HEK293T (cell line): ENCODE measurements around the gene TRPM5.

Source experiments
- ARNT ChIP-seq: fragments of 450-650 bp; IDR thresholded peaks from 2 replicates; pipeline ENCODE4 v1.6.1; 2017; ENCODE audit warnings: mild to moderate bottlenecking
- BHLHE40 ChIP-seq: fragments of 450-650 bp; IDR thresholded peaks from 2 replicates; pipeline ENCODE4 v1.6.1; 2016; ENCODE audit warnings: mild to moderate bottlenecking, moderate library complexity, borderline replicate concordance
- ELF4 ChIP-seq: fragments of 450-650 bp; IDR thresholded peaks from 2 replicates; pipeline ENCODE4 v1.6.1; 2017; ENCODE audit warnings: antibody characterized with exemption
- FOXA1 ChIP-seq: fragments of 450-650 bp; IDR thresholded peaks from 2 replicates; pipeline ENCODE4 v1.6.1; 2016; ENCODE audit warnings: mild to moderate bottlenecking
- FOXM1 ChIP-seq: fragments of 450-650 bp; IDR thresholded peaks from 2 replicates; pipeline ENCODE4 v1.6.1; 2017; ENCODE audit warnings: mild to moderate bottlenecking, borderline replicate concordance
- SP1 ChIP-seq: fragments of 450-650 bp; IDR thresholded peaks from 2 replicates; pipeline ENCODE4 v1.6.1; 2017
- TARDBP ChIP-seq: fragments of 450-650 bp; IDR thresholded peaks from 2 replicates; pipeline ENCODE4 v1.6.1; 2016
- TF ChIP-seq, protein P1 (sequence below): fragments of 450-650 bp; IDR thresholded peaks from 2 replicates; pipeline ENCODE4 v1.6.1; 2016

GRCh38 chr11:2449548-2450320, 5.4 kb upstream of the TRPM5 start:
- TF ChIP-seq FOXA1 (no peak), ARNT (no peak), TARDBP (no peak), SP1 (no peak), ELF4 (no peak), FOXM1 (no peak), BHLHE40 (no peak)
- TF ChIP-seq, protein P1, sequence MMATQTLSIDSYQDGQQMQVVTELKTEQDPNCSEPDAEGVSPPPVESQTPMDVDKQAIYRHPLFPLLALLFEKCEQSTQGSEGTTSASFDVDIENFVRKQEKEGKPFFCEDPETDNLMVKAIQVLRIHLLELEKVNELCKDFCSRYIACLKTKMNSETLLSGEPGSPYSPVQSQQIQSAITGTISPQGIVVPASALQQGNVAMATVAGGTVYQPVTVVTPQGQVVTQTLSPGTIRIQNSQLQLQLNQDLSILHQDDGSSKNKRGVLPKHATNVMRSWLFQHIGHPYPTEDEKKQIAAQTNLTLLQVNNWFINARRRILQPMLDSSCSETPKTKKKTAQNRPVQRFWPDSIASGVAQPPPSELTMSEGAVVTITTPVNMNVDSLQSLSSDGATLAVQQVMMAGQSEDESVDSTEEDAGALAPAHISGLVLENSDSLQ: no peak
